Urothelium cell line (cell line): ENCODE measurements around the gene PSMG2.

Experiments
- DNase-seq: peaks from one replicate; pipeline ENCODE4 v3.0.0; 2011; ENCODE audit warnings: low spot score, mixed read lengths
- FAIRE-seq: peaks from 2 replicates; lab custom pipeline; 2011; peaks lifted over from hg19 to GRCh38; lab: Jason Lieb, UNC

PSMG2 gene, protein sequence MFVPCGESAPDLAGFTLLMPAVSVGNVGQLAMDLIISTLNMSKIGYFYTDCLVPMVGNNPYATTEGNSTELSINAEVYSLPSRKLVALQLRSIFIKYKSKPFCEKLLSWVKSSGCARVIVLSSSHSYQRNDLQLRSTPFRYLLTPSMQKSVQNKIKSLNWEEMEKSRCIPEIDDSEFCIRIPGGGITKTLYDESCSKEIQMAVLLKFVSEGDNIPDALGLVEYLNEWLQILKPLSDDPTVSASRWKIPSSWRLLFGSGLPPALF

DNA sequence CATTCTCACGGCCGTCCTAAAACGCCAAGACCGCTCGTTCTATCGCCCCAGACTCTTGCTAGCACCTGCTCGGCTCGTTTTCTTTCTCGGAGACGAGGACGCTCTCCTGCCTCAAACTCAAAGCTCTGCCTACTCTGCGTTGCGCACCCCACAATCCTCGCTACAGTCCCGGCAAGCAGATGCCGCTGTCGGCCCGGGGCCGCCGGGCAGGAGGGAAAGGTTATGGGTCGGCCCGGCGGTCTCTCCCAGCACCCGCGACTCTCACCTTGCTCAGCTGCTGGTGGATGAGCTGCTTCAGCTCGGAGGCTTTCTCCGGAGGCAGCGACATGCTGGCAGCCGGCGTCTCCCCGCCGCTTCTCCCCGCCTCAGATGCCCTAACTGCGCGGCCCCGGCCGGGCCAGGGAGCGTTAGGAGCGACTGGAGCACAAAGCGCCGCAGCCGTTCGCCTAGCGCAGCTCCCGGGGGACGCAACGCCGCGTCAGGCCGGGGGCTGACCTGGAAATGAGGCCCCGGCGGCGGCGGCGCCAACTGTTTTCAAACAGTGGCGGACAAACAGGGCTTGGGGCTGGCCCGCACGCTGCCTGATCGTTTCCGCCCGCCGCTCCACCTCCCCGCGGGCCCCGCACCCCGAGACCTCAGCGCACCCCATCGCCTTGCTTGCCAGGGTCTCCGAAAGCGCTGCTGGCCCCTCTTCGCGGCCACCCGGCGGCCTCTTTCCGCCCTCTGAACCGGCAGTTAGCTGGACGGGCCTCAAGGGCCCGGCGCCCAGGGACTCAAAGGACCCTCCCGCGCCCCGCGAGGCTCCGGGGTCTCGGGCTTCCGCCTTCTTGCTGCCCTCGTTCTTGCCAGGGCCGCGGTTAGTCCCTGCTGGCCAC lies at the start of gene PSMG2, which contains the start of gene CEP76:
Gene PSMG2 (plus strand): TSS at position 822 of the 875 bp plus-strand sequence. CDS start 66 bp downstream, outside the sequence.
Gene CEP76 (minus strand): TSS at position 503 of the 875 bp plus-strand sequence. CDS start 175 bp downstream, at position 328.
- FAIRE-seq: peak; percentile 90
- DNase-seq: peak; percentile 100

DNA sequence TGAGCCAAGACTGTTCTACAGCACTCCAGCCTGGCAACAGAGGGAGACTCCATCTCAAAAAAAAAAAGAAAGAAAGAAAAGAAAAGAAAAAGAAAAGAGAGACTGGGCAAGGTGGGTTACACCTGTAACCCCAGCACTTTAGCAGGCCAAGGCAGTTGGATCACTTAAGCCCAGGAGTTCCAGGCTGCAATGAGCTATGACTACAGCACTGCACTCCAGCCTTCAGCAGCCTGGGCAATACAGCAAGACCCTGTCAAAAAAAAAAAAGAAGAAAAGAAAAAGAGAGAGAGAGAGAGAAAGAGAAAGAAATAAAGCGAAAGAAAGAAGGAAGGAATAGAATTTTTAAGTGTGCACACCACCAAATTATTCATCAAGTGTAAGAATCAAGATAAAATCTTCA lies 47.9 kb upstream of the PSMG2 start:
- DNase-seq: no peak
- FAIRE-seq: no peak

DNA sequence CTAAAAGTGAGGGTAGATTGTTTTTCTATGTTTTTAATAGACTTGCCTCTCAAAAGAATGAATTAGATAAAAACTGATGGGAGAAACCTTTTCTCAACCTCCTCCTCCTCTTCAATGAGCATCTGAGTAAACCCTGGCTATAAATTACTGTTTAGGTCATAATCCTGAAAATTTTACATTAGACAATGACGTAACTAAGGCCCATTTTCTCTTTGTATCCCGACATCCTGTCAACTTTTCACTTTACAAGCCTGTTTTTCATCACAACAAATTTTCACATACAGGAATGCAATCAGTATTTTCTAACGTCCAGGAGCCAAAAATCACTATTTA lies 46.3 kb upstream of the PSMG2 start:
- DNase-seq (peak; percentile 46), FAIRE-seq (no peak)

DNA sequence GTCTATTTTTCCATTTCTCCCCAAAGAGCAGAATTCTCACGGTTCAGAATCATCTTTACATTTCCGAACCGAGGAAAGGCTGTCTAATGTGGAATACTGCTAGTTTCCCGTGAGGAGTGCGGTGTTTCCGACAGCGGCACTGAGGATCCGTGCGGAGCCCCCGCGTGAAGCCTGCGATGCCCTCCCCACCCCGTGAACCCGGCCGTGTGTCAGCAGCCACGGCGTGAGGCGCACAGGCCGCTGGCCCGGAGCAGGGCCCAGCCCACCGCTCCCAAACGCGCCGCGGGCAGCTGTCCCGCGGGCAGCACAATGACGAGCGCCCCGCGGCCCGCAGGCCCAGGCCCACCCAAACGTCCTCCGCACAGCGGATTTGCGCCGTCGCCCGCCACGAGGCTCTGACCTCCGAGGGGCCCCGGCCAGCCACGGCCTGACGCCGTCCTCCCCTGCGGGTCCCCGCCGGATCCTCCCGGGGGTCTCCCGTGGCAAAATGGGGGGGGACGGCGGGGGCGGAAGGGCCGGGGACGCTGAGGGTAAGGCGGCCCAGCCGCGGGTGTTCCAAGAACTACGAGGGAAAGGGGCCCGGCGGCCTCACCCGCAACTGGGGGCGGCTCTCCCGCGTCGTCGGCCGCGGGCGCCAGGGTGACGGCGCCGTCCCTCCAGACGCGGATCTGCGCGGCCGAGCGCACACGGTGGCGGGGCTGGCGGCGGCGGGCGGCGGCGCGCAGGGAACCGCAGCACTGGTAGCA lies 45.7 kb upstream of the PSMG2 start:
- peak; percentile 99 for FAIRE-seq
- DNase-seq: peak; percentile 83

DNA sequence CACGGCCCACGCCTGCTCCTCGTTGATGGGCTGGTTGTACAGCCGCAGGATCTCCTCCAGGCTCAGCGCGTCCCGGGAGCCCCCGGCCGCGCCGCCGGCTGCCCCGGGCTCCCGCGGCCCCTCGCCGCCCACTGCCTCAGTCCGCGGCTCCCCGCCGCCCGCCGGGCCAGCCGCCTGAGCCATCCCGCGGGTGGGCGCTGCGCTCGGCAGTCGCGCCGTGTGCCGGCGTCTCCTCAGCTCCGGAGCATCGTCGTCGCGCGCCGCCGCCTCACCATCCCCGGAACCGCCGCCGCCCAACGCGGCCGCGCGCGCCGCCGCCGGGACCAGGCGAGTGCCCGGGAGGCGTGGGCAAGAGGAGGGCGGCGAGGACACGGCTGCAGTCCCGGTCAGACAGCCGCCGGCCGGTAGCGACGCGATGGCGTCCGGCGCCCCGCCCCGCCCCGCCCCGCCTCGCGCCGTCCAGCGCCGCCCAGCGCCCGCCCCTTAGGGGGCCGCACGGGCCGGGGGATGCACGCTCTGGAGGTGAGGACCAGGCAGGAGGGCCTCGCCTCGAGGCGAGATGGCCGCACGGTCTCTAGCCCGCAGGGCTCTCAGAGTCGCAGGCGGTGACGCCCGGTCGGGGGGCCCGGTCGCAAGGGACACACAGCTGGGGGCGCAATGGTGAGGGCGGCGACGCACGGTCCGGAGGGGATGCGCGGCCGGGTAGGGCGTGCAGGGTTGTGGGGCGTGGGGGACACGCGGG lies 45.0 kb upstream of the PSMG2 start, which contains the start of gene SPIRE1:
Gene SPIRE1 (minus strand): TSS at position 424 of the 742 bp plus-strand sequence. CDS start 241 bp downstream, at position 183.
- FAIRE-seq: peak; percentile 99
- peak; percentile 93 for DNase-seq

DNA sequence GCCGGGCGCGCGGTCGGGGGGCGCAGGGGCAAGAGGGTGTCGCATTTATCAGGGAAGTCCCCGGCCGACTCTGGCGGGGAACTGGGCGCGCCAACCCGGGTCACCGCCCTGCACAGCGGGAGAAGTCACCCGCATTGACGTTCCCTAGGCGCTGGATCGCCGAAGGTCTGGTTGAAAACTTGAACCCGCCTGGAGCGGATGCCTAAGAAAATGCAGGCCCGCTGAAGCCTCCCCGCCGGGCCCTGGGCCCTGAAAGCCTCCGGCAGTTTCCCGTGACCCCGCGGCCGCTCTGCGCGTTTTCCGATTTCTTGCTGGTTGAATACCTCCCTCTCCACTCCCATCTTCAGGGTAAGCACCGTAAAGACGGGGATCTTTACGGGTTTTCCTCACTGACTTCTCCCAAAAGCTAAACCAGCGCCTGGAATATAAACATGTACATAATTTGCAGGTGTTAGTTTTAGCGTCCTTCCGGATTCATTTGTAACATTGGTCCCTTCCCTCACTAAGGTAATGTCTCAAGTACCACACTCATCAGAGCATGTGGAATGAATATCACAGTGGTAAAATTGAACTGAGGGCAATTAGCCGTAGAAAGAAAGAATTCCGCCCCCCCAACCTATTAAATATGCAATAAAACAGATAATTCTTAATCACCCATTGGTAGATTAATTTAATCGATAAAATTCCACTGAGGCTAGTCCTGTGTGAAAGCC lies 44.3 kb upstream of the PSMG2 start:
- FAIRE-seq: no peak
- no peak for DNase-seq

DNA sequence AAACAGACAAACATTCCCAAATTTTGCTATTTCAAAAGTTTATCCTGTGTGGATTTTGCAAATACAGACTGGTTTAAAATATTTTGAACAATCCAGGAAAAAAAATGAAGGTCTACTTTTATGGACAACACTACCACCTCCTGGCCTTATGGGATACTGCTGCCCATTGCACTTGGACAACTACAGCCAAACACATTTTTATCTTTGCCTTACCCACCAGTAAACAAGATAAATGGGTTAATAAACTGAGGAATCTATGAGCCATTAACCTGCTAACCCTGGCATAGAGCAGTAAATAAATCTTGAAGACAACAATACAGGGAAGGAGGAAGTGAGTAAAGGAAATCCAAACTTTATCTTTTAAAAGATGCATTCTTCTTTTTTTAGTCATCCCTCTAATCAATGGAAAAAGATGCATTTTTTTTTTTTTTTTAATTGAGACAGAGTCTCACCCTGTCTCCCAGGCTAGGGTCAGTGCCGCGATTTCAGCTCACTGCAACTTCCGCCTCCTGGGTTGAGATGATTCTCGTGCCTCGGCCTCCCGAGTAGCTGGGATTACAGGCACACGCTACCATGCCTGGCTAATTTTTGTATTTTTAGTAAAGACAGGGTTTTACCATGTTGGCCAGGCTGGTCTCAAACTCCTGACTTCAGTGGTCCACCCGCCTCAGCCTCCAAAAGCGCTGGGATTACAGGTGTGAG lies 42.8 kb upstream of the PSMG2 start:
- DNase-seq (peak; percentile 89), FAIRE-seq (peak; percentile 97)

DNA sequence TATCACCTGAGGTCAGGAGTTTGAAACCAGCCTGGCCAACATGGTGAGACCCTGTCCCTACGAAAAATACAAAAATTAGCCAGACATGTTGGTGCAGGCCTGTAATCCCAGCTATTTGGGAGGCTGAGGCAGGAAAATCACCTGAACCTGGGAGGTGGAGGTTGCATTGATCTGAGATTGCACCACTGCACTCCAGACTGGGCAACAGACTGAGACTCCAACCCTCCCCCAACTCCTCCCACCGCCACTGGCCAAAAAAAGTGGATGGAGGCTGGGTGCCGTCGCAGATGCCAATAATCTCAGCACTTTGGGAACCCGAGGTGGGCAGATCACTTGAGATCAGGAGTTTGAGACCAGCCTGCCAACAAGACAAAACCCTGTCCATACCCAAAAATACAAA lies 34.8 kb upstream of the PSMG2 start:
- DNase-seq (no peak), FAIRE-seq (no peak)

DNA sequence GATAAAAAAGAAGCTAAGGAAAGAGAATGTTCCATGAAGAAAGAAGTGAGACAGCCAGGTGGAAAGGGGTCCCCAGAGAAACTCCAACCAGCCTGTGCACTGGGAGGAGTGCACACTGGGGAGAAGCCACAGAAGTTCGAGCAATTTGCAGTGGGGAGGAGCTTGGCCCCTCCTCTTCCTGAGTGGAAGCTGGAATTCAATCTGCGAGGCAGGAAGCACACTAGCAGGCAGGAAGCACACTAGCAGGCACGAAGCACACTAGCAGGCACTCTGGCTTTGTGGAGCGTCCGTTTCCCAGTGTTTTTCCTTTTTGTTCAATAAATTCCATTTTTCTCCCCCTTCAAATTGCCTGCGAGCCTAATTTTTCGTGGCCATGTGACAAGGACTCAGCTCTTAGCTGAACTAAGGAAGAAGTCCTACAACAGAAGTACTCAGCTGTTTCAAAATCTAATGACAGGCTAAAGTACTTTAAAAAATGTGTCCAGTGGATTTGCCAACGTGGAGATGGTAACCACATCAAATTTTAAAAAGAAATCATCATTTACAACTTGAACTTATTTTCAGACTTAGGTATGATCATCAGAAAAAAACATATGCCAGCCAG lies 23.6 kb upstream of the PSMG2 start:
- no peak for DNase-seq
- FAIRE-seq: peak; percentile 5

DNA sequence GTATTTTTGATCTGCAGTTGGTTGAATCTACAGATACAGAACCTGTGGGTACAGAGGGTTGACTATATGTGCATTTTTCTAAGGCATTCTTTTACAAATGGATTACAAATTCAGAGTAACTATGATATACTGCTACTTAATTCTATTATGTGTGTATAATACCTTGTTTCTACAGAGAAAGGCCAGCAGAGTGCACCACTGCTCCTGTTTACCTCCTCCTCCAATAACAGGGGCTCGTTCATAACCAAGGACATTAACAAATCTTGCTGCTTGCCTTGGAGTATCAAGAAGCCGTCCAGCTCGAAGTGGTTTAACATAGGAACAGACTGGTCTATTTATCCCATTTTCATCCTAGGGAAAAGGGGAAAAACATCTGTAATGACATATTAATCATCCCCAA lies 16.7 kb upstream of the PSMG2 start:
- DNase-seq (peak; percentile 49), FAIRE-seq (peak; percentile 66)

DNA sequence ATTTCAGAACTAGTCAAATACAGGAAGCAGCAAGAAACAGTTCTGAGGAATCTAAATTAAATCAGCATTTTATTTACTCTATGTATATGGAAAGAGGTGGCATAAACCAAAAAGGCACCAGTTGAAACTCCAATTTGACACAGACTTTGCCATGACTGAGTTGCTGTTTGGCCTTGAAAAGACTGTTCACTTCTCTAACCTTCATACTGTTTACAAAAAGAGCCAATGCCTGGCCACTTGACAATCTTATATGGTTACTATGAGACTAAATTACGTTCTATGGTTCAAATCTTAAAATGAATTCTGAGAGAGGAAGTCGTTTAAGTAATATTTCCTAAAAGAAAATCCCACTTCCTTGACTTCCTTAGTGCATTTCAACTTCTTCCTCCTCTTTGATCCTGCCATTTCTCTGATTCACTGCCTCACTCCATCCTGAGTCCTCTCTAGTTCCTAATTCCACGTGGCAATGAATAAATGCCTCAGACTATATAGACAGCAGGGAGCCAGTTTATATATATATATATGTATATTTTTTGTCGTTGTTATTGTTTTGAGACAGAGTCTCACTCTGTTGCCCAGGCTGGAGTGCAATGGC lies 13.5 kb upstream of the PSMG2 start:
- FAIRE-seq (no peak), DNase-seq (no peak)

DNA sequence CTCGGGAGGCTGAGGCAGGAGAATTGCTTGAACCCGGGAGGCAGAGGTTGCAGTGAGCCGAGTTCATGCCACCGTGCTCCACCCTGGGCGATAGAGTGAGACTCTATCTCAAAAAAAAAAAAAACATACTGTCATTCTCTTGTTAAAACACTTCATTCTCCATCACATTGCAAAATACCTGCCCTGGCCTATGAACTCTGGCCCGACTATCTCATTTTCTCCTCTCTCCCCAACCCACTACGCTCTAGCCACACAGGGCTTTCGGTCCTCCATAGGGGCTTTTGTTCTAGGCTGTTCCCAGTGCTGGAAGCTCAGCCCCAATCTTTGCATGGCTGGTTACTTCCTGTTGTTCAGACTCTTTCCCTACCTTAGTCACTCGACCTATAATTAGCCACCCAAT lies 10.6 kb upstream of the PSMG2 start:
- DNase-seq (no peak), FAIRE-seq (peak; percentile 89)

DNA sequence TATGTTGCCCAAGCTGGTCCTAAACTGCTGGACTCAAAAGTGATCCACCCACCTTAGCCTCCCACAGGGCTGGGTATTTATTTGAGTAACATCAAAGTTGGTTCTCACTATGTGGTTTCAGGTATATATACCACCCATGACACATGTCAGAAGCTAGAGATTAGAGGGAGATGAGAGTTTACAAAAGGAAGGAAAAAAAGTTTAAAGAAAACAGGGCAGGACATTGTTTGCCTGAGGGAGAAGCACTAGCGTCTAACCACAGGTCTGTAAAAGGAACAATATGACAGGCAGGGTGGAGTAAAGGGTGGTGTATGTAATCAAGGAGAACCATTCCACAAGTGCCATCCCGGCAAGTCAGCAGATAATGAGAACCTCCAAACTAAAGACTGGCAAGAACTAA lies 8.8 kb upstream of the PSMG2 start:
- no peak for FAIRE-seq
- DNase-seq: no peak

DNA sequence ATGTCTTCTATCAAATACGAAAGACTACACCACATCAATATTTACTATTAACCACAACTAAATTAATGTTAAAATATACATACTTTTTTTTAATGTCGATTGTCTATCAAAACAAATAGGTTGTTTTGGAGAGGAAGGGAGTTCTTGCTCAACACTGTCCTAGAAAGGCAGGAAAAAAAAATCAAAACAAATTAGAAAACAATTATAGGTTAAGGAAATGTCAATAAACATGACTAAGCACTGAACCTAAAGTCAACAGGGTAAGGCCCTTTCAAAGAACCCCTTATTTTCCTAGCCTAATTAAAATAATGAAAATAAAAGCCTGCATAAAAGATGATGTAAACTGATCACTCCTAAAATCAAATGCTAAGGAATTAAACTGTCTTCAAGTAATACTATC lies 3.1 kb upstream of the PSMG2 start:
- FAIRE-seq (no peak), DNase-seq (no peak)

DNA sequence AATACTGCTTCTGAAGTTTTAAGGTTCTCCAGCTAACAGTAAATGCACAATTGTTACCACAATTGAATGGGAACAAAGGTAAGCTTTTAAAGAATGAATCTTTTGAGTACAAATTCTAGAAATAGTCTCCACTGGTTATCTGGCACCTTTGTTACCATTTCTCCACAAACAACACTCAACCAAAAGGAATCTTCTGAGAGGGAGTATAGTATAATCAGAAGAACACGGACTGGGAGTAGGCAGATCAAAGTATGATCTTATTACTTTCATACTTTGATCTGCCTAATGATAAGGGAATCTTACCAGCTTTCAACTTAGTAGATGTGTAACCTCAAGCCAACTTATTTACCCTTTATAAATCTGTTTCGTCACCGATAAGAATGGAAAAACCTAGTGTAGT lies 1.7 kb upstream of the PSMG2 start:
- DNase-seq (no peak), FAIRE-seq (peak; percentile 86)

DNA sequence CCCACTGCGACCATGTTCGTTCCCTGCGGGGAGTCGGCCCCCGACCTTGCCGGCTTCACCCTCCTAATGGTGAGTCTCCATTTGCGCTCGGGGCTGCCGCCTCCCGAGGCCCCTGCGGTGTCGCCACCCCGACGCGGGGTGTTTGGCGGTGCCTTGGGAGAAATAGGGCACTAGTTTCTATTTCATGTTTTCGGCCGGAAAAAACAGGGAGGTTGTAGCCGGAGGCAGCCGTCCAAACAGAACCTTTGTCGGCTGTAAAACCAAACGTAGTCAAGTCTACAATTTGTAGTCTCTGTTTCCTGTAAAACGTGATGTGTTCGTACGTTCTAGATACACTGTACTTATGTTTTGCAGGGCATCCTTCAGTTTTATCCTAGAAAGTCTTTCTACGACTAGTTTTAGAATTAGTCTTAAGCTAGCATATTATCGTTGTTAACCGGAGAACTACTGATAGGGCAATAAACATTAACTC lies 290 bp downstream of the PSMG2 start:
- no peak for FAIRE-seq

DNA sequence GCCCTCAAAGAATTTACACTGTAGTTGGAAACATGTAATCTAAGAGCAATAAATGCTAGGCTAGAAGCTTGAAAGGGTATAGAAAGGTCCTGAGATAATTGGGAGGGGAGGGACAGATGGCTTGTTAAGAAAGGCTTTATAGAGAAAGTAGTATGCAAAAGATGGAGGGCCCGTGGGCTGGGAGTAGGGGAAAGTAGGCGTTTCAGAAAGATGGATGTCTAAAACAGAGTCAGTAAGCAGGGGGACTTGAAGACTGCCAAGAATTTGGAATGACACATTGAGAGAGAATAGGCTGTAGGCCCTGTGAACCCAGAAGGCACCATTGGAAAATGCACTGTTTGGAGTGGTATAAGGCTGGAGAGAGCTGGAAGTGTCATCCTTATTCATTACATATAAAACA lies 822 bp downstream of the PSMG2 start:
- peak; percentile 39 for DNase-seq
- peak; percentile 52 for FAIRE-seq

More for the DNA sequence above, 290 bp downstream of the PSMG2 start:
- no peak for DNase-seq

DNA sequence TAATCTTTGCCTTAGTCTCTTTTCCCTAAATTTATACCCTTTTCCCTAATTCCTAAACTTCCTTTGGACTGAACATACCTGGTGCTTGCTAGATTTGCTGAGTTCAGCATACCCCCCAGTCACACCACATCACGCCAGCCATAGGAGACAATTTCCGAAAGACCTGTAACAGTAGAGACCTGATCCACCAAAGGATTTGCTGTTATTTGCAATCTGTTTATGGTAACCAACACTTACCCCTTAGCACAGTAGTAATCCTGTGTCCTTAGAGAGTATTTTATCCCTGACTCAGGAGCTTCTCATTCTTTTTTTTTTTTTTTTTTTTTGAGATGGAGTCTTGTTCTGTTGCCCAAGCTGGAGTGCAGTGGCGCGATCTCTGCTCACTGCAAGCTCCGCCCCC lies 8.6 kb downstream of the PSMG2 start:
- DNase-seq: no peak
- FAIRE-seq: no peak
